Trophoblast cell (in vitro differentiated cells and primary cell): ENCODE data around the gene CST7.

Experiments
- DNase-seq, 2 donors: peaks; one replicate each; pipeline ENCODE4 v3.0.0-alpha.2; 2016
- H2AFZ ChIP-seq: 2 replicates; pipeline ENCODE4 v1.6.1; 2013; ENCODE audit warnings: low read length, moderate library complexity, mild to moderate bottlenecking; ENCODE audit not compliant: insufficient read depth, poor library complexity
- H2AK5ac ChIP-seq: 2 replicates; pipeline ENCODE4 v1.6.1; 2013; ENCODE audit warnings: mild to moderate bottlenecking, low read length
- H2BK120ac ChIP-seq: 2 replicates; pipeline ENCODE4 v1.6.1; 2013; ENCODE audit warnings: low read length, mild to moderate bottlenecking, moderate library complexity; ENCODE audit not compliant: insufficient read depth, poor library complexity
- H2BK12ac ChIP-seq: 2 replicates; pipeline ENCODE4 v1.6.1; 2013; ENCODE audit warnings: mild to moderate bottlenecking, low read length, moderate library complexity
- H2BK5ac ChIP-seq: 2 replicates; pipeline ENCODE4 v1.6.1; 2013; ENCODE audit warnings: low read length, low read depth, moderate library complexity, mild to moderate bottlenecking; ENCODE audit not compliant: poor library complexity
- H3K14ac ChIP-seq: 2 replicates; pipeline ENCODE4 v1.6.1; 2013; ENCODE audit warnings: mild to moderate bottlenecking, low read length
- H3K18ac ChIP-seq: 2 replicates; pipeline ENCODE4 v1.6.1; 2013; ENCODE audit warnings: mild to moderate bottlenecking, low read length
- H3K23ac ChIP-seq: 2 replicates; pipeline ENCODE4 v1.6.1; 2013; ENCODE audit warnings: low read length
- H3K27ac ChIP-seq: 2 replicates; pipeline ENCODE4 v1.5.1; 2013; ENCODE audit warnings: low read depth, mild to moderate bottlenecking, inconsistent platforms, low read length, moderate library complexity
- H3K27me3 ChIP-seq: 2 replicates; pipeline ENCODE4 v1.6.1; 2013; ENCODE audit warnings: inconsistent platforms, mild to moderate bottlenecking, low read length, moderate library complexity; ENCODE audit not compliant: insufficient read depth
- H3K36me3 ChIP-seq, 2 experiments: 1 replicate in 1 of 2; 2 replicates in 1 of 2; pipeline ENCODE4 v1.6.1; 2013; ENCODE audit warnings: low read length in 2 of 2, mild to moderate bottlenecking in 2 of 2, moderate library complexity in 1 of 2; ENCODE audit not compliant: insufficient read depth in 2 of 2, control insufficient read depth in 1 of 2
- H3K4ac ChIP-seq: 2 replicates; pipeline ENCODE4 v1.6.1; 2013; ENCODE audit warnings: low read depth, mild to moderate bottlenecking, low read length, moderate library complexity
- H3K4me1 ChIP-seq, 2 experiments: 1 replicate in 1 of 2; 2 replicates in 1 of 2; pipeline ENCODE4 v1.6.1; 2013; ENCODE audit warnings: low read length in 2 of 2, mild to moderate bottlenecking in 2 of 2, moderate library complexity in 1 of 2; ENCODE audit not compliant: insufficient read depth in 2 of 2, control insufficient read depth in 1 of 2
- H3K4me2 ChIP-seq: 2 replicates; pipeline ENCODE4 v1.6.1; 2013; ENCODE audit warnings: inconsistent platforms, mild to moderate bottlenecking, low read length, moderate library complexity
- H3K4me3 ChIP-seq: 2 replicates; pipeline ENCODE4 v1.5.1; 2013; ENCODE audit warnings: mild to moderate bottlenecking, low read depth, low read length, inconsistent platforms
- H3K79me1 ChIP-seq: one replicate; pipeline ENCODE4 v1.6.1; 2013; ENCODE audit warnings: low read length
- H3K79me2 ChIP-seq: 2 replicates; pipeline ENCODE4 v1.6.1; 2013; ENCODE audit warnings: low read length, mild to moderate bottlenecking; ENCODE audit not compliant: control insufficient read depth, insufficient read depth, poor library complexity
- H3K9ac ChIP-seq: 2 replicates; pipeline ENCODE4 v1.6.1; 2013; ENCODE audit warnings: mild to moderate bottlenecking, low read length
- H3K9me3 ChIP-seq: 2 replicates; pipeline ENCODE4 v1.6.1; 2013; ENCODE audit warnings: low read depth, mild to moderate bottlenecking, control low read depth, inconsistent platforms, low read length; ENCODE audit not compliant: insufficient read depth
- H4K12ac ChIP-seq: 2 replicates; pipeline ENCODE4 v1.6.1; 2013; ENCODE audit warnings: low read depth, mild to moderate bottlenecking, low read length, moderate library complexity
- H4K8ac ChIP-seq: 2 replicates; pipeline ENCODE4 v1.6.1; 2013; ENCODE audit warnings: low read depth, mild to moderate bottlenecking, low read length, moderate library complexity
- H4K91ac ChIP-seq: one replicate; pipeline ENCODE4 v1.6.1; 2013; ENCODE audit warnings: low read depth, mild to moderate bottlenecking, low read length, moderate library complexity
- WGBS: extraction: QIAGEN DNeasy Blood & Tissue Kit; methylation state at CpG from one replicate; pipeline ENCODE4 v1.1.7; 2013; ENCODE audit warnings: missing lambda C conversion rate; ENCODE audit not compliant: insufficient read length, insufficient coverage; ENCODE audit errors: extremely low coverage; 5-methylcytosine and 5-hydroxymethylcytosine counted together

The CST7 gene

GRCh38 chr20:24952376-24953208, 3.5 kb downstream of the CST7 start:
- no peak overlapping the region for H3K14ac ChIP-seq
- no peak overlapping the region for H3K4me3 ChIP-seq
- no peak overlapping the region for H4K91ac ChIP-seq
- no peak overlapping the region for H3K27ac ChIP-seq
- no peak overlapping the region for H4K12ac ChIP-seq
- H3K79me1 ChIP-seq, result no peaks in the 10 kb centered on the region
- no peaks in the 10 kb centered on the region for H3K27me3 ChIP-seq
- H3K9me3 ChIP-seq, result peaks cover 2% of the 10 kb centered on the region
- H3K36me3 ChIP-seq, result no peaks in the 10 kb centered on the region
- no peak overlapping the region for H4K8ac ChIP-seq
- H2AK5ac ChIP-seq, result no peak overlapping the region
- no peak overlapping the region for H2BK12ac ChIP-seq
- no peak for DNase-seq
- no peak overlapping the region for H2BK5ac ChIP-seq
- H3K79me2 ChIP-seq, result no peaks in the 10 kb centered on the region
- H3K18ac ChIP-seq, result no peak overlapping the region
- no peak overlapping the region for H3K9ac ChIP-seq
- H3K4ac ChIP-seq, result no peak overlapping the region
- H3K4me1 ChIP-seq, result peaks cover 13 to 14% of the 10 kb centered on the region in 2 experiments
- no peak overlapping the region for H2AFZ ChIP-seq
- H3K23ac ChIP-seq, result no peak overlapping the region
- WGBS, result no CpG with 5 or more reads among the region's 12 CpGs
- no peak overlapping the region for H2BK120ac ChIP-seq
- no peak overlapping the region for H3K4me2 ChIP-seq

- WGBS, result no CpG with 5 or more reads among the region's 8 CpGs
- Histone ChIP-seq H3K14ac (no peak overlapping the region), H4K8ac (no peak overlapping the region)
Measured at GRCh38 chr20:24953209-24953575, 4.1 kb downstream of the CST7 start.

GRCh38 chr20:24953621-24954133, 4.6 kb downstream of the CST7 start:
- Histone ChIP-seq H3K4me1 (peaks cover 13 to 14% of the 10 kb centered on the region in 2 experiments), H3K4me2 (no peak overlapping the region), H3K79me1 (no peaks in the 10 kb centered on the region), H3K9ac (no peak overlapping the region), H3K14ac (no peak overlapping the region), H2BK120ac (no peak overlapping the region), H4K91ac (no peak overlapping the region), H2AK5ac (no peak overlapping the region), H3K23ac (no peak overlapping the region), H3K4ac (no peak overlapping the region), H3K18ac (no peak overlapping the region), H2AFZ (no peak overlapping the region), H3K4me3 (peak overlapping the region; percentile 23), H3K27me3 (no peaks in the 10 kb centered on the region), H4K8ac (no peak overlapping the region), H2BK5ac (no peak overlapping the region), H3K9me3 (peaks cover 2% of the 10 kb centered on the region), H4K12ac (no peak overlapping the region), H3K79me2 (no peaks in the 10 kb centered on the region), H2BK12ac (no peak overlapping the region), H3K36me3 (peaks cover 2 to 5% of the 10 kb centered on the region in 2 experiments), H3K27ac (no peak overlapping the region)
- no CpG with 5 or more reads among the region's 16 CpGs for WGBS
- no peak for DNase-seq

More at GRCh38 chr20:24953209-24953575, 4.1 kb downstream of the CST7 start:
- Histone ChIP-seq H3K23ac (no peak overlapping the region), H3K4me2 (no peak overlapping the region), H2AK5ac (no peak overlapping the region), H2BK120ac (no peak overlapping the region), H3K27me3 (no peaks in the 10 kb centered on the region), H2AFZ (no peak overlapping the region), H3K18ac (no peak overlapping the region), H3K4me1 (peaks cover 13 to 14% of the 10 kb centered on the region in 2 experiments), H4K12ac (no peak overlapping the region), H3K27ac (no peak overlapping the region), H2BK12ac (no peak overlapping the region), H3K9me3 (peaks cover 2% of the 10 kb centered on the region), H3K4me3 (no peak overlapping the region), H3K79me1 (no peaks in the 10 kb centered on the region), H3K9ac (no peak overlapping the region), H2BK5ac (no peak overlapping the region), H3K79me2 (no peaks in the 10 kb centered on the region), H3K36me3 (peaks cover 2% of the 10 kb centered on the region in 2 experiments), H4K91ac (no peak overlapping the region), H3K4ac (no peak overlapping the region)
- no peak for DNase-seq

GRCh38 chr20:24954151-24954550, 5.1 kb downstream of the CST7 start:
- Histone ChIP-seq H3K4me3 (peak overlapping the region; percentile 23), H3K79me2 (no peaks in the 10 kb centered on the region), H2AK5ac (no peak overlapping the region), H3K14ac (no peak overlapping the region), H2BK5ac (no peak overlapping the region), H3K4ac (no peak overlapping the region), H4K12ac (no peak overlapping the region), H2AFZ (no peak overlapping the region), H3K9ac (no peak overlapping the region), H2BK120ac (no peak overlapping the region), H4K91ac (no peak overlapping the region), H3K4me2 (no peak overlapping the region), H3K27ac (no peak overlapping the region), H3K23ac (no peak overlapping the region), H3K18ac (no peak overlapping the region), H3K79me1 (no peaks in the 10 kb centered on the region), H3K27me3 (no peaks in the 10 kb centered on the region), H4K8ac (no peak overlapping the region), H3K36me3 (peaks cover 2 to 9% of the 10 kb centered on the region in 2 experiments), H3K4me1 (peaks cover 13 to 14% of the 10 kb centered on the region in 2 experiments), H2BK12ac (no peak overlapping the region), H3K9me3 (peaks cover 2% of the 10 kb centered on the region)
- no peak for DNase-seq
- no CpG with 5 or more reads among the region's 8 CpGs for WGBS
